T-helper 9 cell (primary cell): Measurements from ENCODE around the gene RUFY2.
"Not testable (repeated sequence)": the region's sequence is repeated elsewhere in the genome, so short reads cannot be mapped to it uniquely, and the experiment has no call there.

Source experiments
- DNase-seq: peaks from one replicate; pipeline ENCODE4 v3.0.0-alpha.2; 2020

The RUFY2 gene

GRCh38 chr10:68318331-68319059 lies 88.6 kb downstream of the RUFY2 start:
- DNase-seq: no peak

DNA sequence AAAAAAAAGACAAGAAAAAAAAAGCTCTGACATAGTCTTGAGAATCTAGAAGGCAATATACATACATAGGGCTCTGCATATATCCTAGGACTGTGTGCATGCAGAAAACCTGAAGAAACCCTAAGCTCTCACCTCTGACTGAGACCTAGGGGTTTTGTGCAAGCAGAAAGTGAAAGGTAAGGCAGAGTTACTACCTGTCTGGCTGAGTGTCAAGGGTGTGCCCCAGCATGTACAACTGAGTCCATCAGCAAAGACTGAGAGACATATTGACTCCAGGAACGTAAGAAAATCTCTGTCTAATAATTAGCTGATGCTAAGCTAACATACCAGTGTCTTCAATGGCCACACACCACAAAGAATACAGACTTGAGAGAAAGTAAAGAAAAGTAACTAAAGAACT lies 91.5 kb downstream of the RUFY2 start:
- DNase-seq: no peak

DNA sequence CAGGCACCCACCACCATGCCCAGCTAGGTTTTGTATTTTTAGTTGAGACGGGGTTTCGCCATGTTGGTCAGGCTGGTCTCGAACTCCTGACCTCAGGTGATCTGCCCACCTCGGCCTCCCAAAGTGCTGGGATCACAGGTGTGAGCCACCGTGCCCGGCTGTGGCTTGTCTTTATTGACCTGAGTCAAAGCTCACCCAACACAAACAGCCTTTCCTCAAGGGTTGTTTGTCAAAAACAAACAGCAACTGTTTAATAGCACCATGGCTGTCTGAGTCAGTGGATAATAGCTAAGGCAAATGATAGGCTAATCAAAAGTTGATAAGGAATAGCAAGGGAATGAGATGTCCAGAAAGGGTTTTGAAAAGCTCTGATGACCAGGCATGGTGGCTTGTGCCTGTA lies 92.1 kb downstream of the RUFY2 start:
- DNase-seq: not testable (repeated sequence)

DNA sequence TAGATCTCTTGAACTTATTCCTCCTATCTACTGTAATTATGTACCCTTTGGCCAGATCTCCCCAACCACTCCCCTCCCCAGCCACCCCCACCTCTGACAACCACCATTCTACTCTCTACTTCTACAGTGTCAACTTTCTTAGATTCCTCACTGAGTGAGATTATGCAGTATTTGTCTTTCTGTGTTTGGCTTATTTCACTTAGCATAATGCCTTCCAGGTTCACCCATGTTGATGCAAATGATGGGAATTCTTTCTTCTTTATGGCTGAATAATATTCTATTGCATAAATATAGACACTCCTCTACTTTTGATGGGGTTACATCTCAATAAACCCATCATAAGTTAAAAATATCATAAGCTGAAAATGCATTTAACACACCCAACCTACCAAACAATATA lies 96.5 kb downstream of the RUFY2 start:
- no peak for DNase-seq

DNA sequence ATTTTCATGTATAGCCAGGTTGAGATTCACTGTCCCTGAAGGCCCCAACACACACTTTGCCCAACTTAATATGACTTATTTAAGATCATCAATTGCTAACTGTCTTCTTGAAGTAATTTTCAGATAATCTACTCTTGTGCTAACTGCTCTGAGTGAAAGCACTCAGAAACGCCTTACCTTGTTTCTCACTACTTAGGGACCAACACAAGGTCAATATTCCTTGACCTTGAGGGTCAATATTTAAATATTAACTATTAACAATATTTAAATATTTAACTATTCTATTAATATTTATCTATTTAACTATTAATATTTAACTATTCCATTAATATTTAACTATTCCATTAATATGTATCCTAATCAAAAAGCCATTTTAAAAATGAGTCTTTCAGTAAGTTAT lies 101.2 kb downstream of the RUFY2 start:
- no peak for DNase-seq

- DNase-seq: no peak
Measured at GRCh38 chr10:68303849-68304412, 103.1 kb downstream of the RUFY2 start.

DNA sequence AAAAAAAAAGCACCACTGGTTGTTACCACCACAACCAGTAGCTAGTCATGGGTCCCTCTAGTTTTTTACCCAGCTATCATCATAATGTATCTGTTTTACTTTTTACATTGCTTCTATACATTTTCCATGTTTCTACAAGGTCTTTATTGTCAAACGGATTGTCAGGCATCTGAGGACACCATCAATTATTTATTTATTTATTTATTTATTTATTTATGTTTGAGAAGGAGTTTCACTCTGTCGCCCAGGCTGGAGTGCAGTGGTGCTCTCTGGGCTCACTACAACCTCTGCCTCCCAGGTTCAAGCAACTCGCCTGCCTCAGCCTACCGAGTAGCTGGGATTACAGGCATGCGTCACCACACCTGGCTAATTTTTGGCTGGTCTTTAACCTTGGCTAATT lies 104.2 kb downstream of the RUFY2 start:
- no peak for DNase-seq

DNA sequence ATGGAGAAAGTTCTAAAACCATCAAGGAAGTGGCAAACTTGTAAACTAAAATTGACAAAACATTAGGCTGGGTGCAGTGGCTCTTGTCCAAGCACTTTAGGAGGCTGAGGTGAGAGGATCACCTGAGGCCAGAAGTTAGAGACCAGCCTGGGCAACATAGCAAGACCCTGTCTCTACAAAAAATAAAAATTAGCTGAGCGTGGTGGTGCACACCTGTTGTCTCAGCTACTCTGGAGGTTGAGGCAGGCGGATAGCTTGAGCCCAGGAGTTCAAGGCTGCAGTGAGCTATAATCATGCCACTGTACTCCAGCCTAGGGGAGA lies 104.6 kb downstream of the RUFY2 start:
- DNase-seq: no peak

DNA sequence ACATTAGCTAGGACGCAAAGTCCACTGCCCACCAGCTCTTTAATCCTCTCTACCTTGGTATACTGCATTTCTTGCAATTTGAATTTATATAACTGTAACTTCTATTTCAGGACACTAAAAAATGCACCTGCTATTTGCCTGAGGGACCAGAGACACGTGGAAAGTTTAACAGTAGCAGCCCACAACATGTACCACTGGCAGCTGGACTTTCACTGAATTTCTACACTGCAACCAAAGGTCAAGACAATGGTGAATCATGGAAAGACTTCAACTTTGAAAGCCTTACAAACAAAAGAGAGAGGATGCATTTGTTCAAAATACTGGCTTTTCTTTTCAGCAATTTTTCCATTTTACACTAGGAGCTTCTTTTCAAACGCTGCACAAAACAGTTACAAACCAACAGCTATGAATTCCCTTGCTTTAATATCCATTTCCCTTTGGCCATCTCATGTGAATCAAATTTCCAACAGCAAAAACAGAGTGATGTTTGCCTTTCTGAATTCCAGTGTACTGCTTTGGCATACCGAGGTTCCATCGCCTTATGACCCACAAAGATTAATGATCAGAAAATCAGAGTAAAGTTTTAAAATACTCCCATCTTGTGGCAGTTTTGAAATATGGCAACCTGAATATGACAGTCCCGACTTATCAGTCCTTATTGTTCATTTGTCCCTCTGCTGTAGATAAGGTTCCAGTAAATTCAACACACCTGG lies 105.1 kb downstream of the RUFY2 start:
- DNase-seq: no peak

DNA sequence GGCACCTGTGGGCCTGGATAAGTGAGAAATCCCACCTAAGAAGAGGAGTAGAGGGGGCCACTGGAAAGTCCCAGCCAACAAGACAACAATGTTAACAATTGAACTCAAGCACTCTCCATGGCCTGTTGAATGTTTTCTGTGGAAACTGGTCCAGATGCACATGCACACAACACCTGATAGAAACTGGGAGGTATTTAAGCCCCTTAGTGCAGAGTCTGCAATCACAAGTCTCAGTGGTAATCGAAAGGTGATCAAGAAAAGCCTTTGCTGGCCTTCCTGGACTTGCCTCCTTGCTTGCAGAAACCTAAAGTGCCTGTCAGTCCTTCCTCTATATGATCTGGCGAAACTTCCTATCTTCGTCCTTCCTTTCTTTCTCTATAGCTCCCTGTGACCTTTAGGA lies 105.8 kb downstream of the RUFY2 start:
- DNase-seq: no peak

DNA sequence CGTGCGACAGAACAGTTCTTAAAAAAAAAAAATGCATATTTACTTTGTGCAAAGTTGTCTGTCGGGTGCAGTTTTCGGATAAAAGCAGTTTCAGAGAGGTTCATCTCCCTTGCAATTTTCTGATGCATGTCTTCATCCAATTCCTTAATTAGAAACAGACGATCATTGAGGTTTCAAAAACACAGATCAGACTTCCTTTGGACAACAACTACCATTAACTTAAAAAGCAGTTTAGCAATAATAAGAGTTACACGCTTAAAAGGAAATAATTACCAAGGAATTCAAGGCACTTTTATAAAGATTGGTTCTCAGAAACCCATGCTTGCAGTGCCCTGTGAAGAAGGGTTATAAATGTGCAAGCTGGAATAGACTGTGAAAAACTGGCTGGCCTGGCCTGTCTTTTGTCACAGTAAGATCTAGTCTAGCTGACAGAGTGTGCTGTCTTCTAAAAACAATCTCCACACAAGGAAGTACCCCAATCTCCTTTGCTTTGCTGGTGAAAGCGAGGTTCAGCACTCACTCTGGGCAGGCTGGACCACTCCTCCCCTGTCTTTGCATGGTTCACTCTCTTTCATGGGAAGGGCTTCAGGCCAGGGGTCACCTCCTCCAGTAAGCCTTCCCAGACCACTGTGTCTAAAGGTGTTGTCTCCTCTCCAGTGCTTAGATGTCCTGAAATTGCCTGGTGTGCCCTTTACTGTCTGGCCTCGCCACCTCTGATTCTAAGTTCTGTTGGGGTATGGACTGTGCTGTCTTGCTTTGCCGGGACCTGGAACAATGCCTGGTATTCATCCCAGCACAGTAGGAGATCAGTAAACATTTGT lies 110.0 kb downstream of the RUFY2 start:
- DNase-seq: no peak
